Uterus (tissue), 2 donors: ENCODE data around the gene TERC.

Experiments
- CTCF ChIP-seq, 4 experiments: fragments of 200-600 bp in 2 of 4; fragments of 450-650 bp in 2 of 4; sonication (generic) in 2 of 4; IDR thresholded peaks; one replicate each; pipeline ENCODE4 v1.5.1; 2016 to 2019; ENCODE audit warnings: antibody characterized with exemption in 4 of 4, mild to moderate bottlenecking in 2 of 4, moderate library complexity in 1 of 4
- POLR2A ChIP-seq, 2 donors: fragments of 450-650 bp; IDR thresholded peaks; one replicate each; pipeline ENCODE4 v1.6.1; 2016; ENCODE audit warnings: antibody characterized with exemption in 2 of 2, mild to moderate bottlenecking in 1 of 2, moderate library complexity in 1 of 2

GRCh38 chr3:169780742-169781141 is 15.9 kb upstream of the TERC start:
- TF ChIP-seq CTCF (IDR thresholded peaks at IDR 0.05) = no peak
- TF ChIP-seq POLR2A (IDR thresholded peaks at IDR 0.05) = no peak
